Superior temporal gyrus (tissue), 1 donor: ENCODE measurements around the gene SALL3.
"Not testable (repeated sequence)": the region's sequence is repeated elsewhere in the genome, so short reads cannot be mapped to it uniquely, and the experiment has no call there.

Experiments
- DNase-seq: peaks from one replicate; pipeline ENCODE4 v3.0.0-alpha.2; 2016; ENCODE audit errors: extremely low spot score

Gene SALL3

GRCh38 chr18:78979730-78980278 lies at the start of gene SALL3:
TSS of gene SALL3 (plus strand) at chr18:78979818. CDS start at chr18:78980275, 457 bp downstream.
- DNase-seq = no peak

DNA sequence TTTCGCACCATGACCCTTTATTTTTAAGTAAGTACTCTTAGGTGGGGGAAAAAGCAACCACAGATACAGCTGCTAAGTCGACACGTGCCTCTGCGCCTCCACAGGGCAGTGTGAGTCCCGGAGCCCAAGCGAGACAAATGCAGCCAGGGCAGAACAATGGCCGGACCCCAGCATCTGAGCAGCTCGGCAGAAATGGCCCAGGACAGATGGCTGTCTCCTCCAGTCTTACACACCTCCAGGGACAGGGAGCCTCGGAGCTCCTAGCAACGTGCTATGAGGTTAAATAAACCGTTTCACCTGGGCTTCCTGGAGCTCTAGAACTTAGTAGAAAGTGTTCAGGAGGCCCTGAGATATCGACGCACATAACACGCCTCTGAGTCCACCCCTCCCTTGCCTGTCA lies 47.3 kb upstream of the SALL3 start:
- no peak for DNase-seq

DNA sequence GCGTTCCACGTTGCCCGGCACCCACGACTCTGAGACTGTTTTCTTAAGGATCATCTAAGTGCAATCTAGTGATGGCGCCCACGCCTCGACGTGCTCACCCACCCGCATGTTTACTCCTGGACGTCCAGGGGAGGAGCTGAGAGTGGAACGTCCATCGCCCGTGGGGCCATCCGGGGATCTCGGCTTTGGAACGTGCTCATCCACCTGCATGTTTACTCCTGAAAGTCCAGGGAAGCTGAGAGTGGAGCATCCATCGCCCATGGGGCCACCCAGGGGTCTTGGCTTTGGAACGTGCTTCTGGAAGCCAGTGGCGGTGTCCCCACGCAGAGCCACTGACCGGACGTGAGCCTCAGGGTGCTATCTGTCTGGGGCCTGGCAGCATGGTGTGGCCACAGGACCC lies 45.6 kb upstream of the SALL3 start:
- no peak for DNase-seq

DNA sequence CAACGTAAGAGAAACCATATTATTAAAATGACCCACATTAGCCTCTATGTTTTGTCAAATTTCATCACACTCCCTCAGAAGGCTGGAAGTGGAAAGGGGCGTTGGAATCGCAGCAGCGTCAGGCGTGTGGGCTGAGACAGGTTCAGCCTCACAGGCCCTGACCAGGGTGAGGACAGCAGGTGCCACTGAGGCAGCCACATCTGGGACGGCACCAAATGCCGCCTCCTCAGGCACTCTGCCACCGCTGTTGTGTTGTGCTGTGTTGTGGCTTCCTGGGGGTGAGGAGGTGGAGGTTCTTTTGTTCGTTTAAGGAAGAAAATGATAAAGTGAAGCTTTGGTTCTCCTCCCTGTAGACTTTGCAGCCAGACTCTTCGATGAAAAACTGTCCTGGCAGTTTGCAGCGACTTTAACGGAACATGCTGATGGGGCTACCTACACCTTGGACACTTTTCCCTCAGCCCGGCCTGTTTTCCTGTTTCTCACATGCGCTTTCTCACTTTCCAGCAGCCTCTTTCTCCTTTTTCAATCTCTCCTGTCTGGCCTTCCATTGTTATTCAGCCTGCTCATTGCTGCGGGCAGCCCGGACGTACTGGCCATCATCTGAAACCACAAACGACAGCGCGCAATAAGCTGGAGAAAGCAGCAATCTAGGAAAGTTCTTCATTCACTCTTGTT lies 44.9 kb upstream of the SALL3 start:
- no peak for DNase-seq

DNA sequence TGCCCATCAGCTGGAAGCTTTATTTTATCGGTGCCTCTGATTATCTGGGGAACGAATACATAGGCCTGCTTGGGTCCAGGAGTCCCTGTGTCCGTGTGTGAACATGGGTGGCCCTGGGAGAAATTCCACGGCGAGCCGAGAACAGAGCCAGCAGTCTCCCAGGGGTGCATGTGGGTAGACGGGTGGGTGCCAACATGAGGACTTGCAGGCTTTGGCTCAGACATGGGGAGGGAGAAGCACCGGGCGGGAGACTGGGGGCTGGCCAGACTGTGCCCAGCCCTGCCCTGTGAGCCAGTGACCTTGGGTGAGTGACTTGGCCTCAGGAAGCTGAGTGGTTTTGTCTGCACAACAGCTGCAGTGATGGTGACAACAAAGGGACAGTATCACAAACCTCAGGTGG lies 44.2 kb upstream of the SALL3 start:
- DNase-seq = no peak

DNA sequence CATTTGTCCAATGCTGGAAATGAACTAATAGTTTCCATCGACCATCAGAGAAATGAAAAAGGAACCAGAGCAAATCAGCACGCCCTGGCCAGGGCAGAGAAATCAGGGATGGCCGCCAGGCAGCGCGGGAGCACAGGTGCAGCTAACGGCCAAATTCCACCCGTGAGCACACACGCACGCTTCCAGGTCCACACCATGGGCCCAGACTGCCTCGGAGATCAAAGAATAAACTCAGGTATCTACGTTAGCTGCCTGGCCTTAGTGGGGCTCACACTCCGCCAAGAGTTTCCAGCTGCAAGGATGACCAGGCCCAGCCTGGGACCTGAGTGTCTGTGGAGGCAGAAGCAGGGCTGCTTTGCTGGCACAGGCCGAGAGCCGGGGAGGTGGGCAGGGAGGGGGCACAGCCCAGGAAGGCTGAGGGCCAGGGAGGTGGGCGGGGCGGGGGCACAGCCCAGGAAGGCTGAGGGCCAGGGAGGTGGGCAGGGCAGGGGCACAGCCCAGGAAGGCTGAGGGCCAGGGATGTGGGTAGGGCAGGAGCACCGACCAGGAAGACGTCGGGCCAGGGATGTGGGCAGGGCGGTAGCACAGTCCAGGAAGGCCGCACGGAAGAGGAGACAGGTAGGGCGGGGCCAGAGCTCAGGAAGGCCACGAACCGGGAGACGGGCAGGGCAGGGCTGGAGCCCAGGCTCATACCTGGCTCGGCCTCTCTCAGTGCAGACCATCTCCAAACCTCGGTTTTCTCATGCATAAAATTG lies 43.2 kb upstream of the SALL3 start:
- DNase-seq = no peak

DNA sequence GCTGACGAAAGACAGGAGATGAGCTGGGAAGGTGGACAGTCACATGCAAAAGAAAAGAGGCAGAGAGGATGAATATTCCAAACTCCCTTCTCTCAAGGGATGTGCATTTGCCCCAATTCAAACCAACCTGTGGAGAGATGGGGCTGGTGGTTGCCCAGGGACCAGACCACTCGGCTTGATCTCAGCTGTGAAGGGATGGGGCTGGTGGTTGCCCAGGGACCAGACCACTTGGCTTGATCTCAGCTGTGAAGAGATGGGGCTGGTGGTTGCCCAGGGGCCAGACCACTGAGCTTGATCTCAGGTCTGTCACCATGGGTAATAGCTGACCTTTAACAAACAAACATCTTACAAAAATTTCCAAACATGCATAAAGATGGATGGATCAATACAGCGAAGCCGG lies 42.5 kb upstream of the SALL3 start:
- DNase-seq = no peak

DNA sequence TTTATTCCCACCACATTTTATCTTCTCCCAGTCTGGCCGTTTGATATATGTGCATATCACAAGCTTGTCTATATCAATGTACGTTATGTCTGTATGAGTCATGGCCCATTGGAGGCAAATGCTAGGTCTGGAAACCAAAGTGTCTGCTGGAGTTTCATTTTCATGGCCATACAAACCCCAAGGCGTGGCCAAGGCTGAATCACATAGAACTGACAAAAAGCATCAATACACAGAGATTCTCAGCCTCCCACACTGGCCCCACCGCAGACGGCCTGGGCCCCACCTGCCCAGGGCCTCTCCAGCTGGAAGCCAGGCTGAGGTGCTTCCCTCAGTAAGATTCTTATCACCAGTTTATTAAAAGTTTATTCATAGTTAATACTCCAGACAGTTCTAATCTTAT lies 40.5 kb upstream of the SALL3 start:
- no peak for DNase-seq

GRCh38 chr18:78939734-78940494 lies 39.7 kb upstream of the SALL3 start:
- no peak for DNase-seq

GRCh38 chr18:78942236-78942635 lies 37.4 kb upstream of the SALL3 start:
- DNase-seq = not testable (repeated sequence)

GRCh38 chr18:78945628-78946027 lies 34.0 kb upstream of the SALL3 start:
- DNase-seq = no peak

DNA sequence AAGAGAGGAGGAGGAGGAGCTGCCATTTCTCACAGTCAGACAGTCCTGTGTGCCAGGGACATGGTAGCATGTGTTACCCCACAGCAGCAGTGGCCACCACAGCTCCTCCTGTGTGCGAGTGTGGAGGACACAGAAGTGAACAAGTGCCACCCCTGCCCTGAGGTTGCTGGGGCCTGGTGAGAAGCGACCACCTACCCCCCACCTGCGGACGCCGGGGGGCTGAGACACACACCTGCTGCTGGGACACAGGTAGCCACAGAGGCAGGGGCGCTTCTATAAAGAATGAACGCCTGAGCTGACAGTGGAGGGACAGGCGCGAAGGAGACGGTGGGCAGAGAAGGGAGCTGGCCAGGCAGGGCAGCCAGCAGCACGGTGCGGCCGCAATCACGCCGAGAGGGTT lies 32.3 kb upstream of the SALL3 start:
- DNase-seq = no peak

DNA sequence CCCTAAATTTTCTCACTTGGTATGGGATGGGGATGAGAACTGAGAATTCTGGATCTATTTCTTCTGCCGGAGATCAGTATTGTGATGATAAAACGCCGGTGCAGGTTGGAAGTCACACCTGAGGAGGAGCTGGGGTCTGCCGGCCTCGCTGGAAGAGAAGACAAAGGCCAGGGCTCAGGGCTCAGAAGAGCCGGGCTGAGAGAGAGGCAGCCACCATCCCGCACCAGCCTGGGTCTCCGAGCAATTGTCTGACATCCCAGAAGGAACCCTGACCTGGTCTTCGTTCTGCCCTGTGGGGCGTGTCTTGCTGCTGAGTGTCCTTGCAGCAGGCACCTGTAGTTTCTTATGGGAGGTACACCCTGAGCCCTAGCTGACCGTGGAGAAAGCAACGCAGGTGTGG lies 31.4 kb upstream of the SALL3 start:
- DNase-seq = no peak

GRCh38 chr18:78948707-78949106 lies 30.9 kb upstream of the SALL3 start:
- no peak for DNase-seq

DNA sequence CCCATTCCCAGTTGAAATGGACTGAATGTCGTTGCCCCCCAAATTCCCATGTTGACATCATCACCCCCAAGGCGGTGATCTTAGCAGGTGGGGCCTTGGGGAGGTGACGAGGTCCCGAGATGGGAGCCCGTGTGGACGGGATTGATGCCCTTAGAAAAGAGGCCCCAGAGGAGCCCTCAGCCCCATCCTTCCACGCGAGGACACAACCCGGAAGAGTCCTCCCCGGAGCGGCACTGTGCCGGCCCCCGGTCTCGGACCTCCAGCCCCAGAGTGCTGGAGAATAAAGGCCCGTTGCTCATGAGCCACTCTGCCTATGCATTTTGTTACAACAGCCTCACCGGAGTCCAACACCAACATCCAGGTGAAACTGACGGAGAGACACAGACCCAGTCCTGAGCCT lies 30.4 kb upstream of the SALL3 start:
- no peak for DNase-seq

DNA sequence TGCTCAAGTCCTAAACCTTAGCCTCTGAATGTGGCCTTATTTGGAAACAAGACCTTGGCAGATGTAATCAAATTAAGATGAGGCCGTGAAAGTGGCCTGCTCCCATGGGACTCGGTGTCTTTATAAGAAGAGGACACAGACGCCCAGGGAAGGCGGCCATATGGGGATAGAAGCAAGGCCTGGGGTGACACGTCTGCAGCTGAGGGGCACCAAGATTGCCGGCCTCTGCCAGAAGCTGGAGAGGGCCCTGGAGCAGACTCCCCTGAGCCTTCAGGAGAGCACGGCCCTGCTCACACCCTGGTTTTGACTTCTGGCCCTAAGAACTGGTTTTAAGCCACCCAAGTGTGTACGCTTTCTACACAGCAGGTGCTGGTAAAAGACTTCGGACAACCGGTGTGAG lies 29.2 kb upstream of the SALL3 start:
- DNase-seq = no peak

- DNase-seq = no peak
These were observed 26.1 kb upstream of the SALL3 start for GRCh38 chr18:78953566-78953965.

GRCh38 chr18:78955051-78955450 lies 24.6 kb upstream of the SALL3 start:
- DNase-seq = no peak

DNA sequence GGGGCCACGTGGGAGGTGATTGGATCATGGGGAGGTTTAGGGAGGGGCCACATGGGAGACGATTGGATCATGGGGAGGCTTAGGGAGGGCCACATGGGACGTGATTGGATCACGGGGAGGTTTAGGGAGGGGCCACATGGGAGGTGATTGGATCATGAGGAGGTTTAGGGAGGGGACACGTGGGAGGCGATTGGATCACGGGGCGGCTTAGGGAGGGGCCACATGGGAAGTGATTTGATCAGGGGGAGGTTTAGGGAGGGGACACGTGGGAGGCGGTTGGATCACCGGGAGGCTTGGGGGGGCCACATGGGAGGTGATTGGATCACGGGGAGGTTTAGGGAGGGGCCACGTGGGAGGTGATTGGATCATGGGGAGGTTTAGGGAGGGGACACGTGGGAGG lies 22.5 kb upstream of the SALL3 start:
- no peak for DNase-seq

DNA sequence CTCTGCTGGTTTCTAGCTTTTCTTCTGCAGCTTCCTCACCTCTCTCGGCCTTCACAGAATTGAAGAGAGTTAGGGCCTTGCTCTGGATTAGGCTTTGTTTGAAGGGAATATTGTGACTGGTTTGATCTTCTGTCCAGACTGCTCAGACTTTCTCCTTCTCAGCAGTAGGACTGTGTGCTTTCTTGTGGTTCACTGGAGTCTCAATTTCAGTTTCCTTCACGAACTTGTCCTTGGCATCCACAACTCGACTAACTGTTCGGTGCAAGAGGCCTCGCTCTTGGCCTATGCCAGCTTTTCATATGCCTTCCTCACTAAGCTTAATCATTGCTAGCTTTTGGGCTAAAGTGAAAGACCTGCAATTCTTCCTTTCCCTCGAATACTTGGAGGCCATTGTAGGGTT lies 18.9 kb upstream of the SALL3 start:
- DNase-seq = no peak

- no peak for DNase-seq
These were observed 17.5 kb upstream of the SALL3 start for GRCh38 chr18:78962098-78962497.

DNA sequence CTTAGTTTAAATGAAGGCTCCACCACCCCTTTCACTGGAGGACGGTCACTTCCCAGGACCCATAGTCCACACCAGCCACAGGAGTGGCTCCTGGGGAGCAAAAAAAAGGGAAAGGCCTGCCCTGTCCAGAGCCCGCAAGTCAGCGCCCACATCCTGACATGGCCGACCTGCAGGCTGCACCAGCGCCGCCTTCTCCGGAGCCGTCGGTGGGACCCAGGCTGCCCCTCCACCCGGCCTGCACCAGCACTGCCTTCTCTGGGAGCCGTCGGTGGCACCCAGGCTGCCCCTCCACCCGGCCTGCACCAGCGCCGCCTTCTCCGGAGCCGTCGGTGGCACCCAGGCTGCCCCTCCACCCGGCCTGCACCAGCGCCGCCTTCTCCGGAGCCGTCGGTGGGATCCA lies 14.9 kb upstream of the SALL3 start:
- not testable (repeated sequence) for DNase-seq

DNA sequence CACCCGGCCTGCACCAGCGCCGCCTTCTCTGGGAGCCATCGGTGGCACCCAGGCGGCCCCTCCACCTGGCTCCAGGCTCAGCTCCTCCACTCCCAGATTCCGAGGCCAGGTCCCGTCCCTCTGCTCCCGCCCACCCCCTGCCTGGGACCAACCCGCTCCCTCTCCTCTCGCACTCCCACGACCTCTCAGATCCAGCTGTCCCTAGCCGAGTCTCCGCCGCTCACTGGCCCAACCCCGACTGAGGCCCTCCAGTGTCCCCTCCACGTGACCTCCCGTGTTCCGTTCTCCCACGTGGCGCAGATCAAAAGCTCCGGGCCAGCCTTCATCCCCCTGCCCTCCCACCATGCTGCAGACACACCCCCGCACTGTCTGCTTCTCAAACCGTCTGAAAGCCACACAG lies 14.4 kb upstream of the SALL3 start:
- no peak for DNase-seq
